T-helper 2 cell (primary cell): ENCODE results near the gene DLST.

Experiments
- DNase-seq, 5 experiments: peaks; one replicate each; pipeline versions ENCODE4 v3.0.0 to v3.0.0-alpha.2; 2012 to 2022

The DLST gene

GRCh38 chr14:74860899-74861733 lies 20.6 kb upstream of the DLST start:
- peak; percentile 70 to 91 (median 83) for DNase-seq

- DNase-seq = no peak
These were observed 20.0 kb upstream of the DLST start for GRCh38 chr14:74861734-74862090.

GRCh38 chr14:74863274-74863673 lies 18.4 kb upstream of the DLST start:
- no peak for DNase-seq

GRCh38 chr14:74864198-74864597 lies 17.5 kb upstream of the DLST start:
- no peak for DNase-seq

- DNase-seq = no peak
These were observed 16.6 kb upstream of the DLST start for GRCh38 chr14:74865156-74865555.

- no peak for DNase-seq
These were observed 14.9 kb upstream of the DLST start for GRCh38 chr14:74866708-74867389.

- peak in 4 of 5 experiments; percentile 5 to 84 (median 16) for DNase-seq
These were observed 14.0 kb upstream of the DLST start for GRCh38 chr14:74867673-74868072.

GRCh38 chr14:74868739-74869138 lies 13.0 kb upstream of the DLST start:
- DNase-seq = no peak

GRCh38 chr14:74871819-74872218 lies 9.9 kb upstream of the DLST start:
- no peak for DNase-seq

- DNase-seq = no peak
These were observed 6.5 kb upstream of the DLST start for GRCh38 chr14:74875204-74875603.

GRCh38 chr14:74875941-74876913 lies 5.5 kb upstream of the DLST start, which contains the start of gene PROX2:
PROX2 (minus strand) TSS chr14:74876145; CDS start chr14:74863834, 12,311 bp downstream.
- peak in 3 of 5 experiments; percentile 8 to 21 (median 16) for DNase-seq

GRCh38 chr14:74879427-74880182 lies 2.1 kb upstream of the DLST start:
- no peak for DNase-seq

- DNase-seq = peak; percentile 29 to 63 (median 36)
These were observed 596 bp downstream of the DLST start for GRCh38 chr14:74882103-74882920.

- DNase-seq = no peak
These were observed 4.3 kb downstream of the DLST start for GRCh38 chr14:74886001-74886400.

GRCh38 chr14:74888164-74889158 lies 6.7 kb downstream of the DLST start:
- DNase-seq = peak in 1 of 5 experiments; percentile 70

GRCh38 chr14:74890262-74890661 lies 8.5 kb downstream of the DLST start:
- no peak for DNase-seq

- no peak for DNase-seq
These were observed 10.2 kb downstream of the DLST start for GRCh38 chr14:74891870-74892269.

- no peak for DNase-seq
These were observed 11.0 kb downstream of the DLST start for GRCh38 chr14:74892745-74893144.

- no peak for DNase-seq
These were observed 11.9 kb downstream of the DLST start for GRCh38 chr14:74893614-74894091.

- DNase-seq = no peak
These were observed 14.7 kb downstream of the DLST start for GRCh38 chr14:74896400-74896799.
